ENCODE measurements around the gene NT5C3B.

DNA sequence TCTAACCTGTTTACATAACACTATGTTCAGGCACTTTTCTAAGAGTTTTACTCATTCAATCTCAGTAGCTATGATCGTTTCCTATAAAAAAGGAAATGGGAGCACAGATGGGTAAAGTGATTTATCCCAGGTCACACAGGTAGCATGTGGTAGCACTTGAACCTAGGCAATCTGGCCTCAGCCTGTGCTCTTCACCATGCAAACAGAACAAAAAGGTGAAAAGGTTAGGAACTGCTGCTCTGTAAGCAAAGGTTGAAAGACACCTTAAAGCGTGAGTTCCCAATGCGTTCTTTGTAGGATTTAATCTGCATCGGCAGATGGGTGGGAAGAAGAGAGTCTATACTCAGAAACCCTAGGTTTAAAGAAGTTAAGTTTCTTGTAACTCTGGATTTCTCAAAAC lies 44.1 kb upstream of the NT5C3B start:
- TF ChIP-seq, protein P1, sequence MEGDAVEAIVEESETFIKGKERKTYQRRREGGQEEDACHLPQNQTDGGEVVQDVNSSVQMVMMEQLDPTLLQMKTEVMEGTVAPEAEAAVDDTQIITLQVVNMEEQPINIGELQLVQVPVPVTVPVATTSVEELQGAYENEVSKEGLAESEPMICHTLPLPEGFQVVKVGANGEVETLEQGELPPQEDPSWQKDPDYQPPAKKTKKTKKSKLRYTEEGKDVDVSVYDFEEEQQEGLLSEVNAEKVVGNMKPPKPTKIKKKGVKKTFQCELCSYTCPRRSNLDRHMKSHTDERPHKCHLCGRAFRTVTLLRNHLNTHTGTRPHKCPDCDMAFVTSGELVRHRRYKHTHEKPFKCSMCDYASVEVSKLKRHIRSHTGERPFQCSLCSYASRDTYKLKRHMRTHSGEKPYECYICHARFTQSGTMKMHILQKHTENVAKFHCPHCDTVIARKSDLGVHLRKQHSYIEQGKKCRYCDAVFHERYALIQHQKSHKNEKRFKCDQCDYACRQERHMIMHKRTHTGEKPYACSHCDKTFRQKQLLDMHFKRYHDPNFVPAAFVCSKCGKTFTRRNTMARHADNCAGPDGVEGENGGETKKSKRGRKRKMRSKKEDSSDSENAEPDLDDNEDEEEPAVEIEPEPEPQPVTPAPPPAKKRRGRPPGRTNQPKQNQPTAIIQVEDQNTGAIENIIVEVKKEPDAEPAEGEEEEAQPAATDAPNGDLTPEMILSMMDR (IDR thresholded peaks at IDR 0.05; ENCODE audit: insufficient read depth, low read length, poor library complexity, severe bottlenecking), result no peak
- TF ChIP-seq EZH2phosphoT487 (conservative IDR thresholded peaks at IDR 0.05; ENCODE audit: low read length), result no peak
